ENCODE results near the gene C14orf119.

The C14orf119 gene

GRCh38 chr14:23123419-23123818 is 28.1 kb downstream of the C14orf119 start:
- no peak overlapping the region for H3K4me3 ChIP-seq (ENCODE audit: low read depth, low read length)
- no peak for TF ChIP-seq CTCF (IDR thresholded peaks at IDR 0.05; ENCODE audit: borderline replicate concordance, insufficient read depth, low read depth, low read length)

DNA sequence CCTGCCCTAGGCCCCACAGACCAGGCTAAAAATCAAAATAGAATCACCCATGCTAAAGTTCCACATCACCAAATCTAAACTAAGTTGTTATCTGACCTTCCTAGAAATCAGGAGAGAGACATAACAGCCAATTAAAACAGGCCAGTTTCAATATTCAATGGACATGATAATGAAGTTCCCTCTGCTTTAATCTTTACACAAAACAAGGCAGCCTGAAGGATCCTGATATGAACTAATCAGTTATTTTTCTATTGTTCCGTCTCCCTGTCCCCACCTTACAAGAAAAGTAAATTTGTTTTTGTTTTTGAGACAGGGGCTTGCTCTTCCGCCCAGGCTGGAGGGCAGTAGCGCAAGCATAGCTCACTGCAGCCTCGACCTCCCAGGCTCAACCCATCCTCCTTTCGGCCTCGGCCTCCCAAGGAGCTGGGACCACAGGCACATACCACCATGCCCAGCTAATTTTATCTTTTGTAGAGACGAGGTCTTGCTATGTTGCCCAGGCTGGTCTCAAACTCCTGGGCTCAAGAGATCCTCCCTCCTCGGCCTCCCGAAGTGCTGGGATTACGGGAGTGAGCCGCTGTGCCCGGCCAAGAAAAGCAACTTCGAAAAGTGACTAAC is 29.1 kb downstream of the C14orf119 start:
- H3K4me3 ChIP-seq (ENCODE audit: low read depth, low read length), result no peak overlapping the region

GRCh38 chr14:23125011-23125410 is 29.7 kb downstream of the C14orf119 start:
- TF ChIP-seq CTCF (IDR thresholded peaks at IDR 0.05; ENCODE audit: borderline replicate concordance, insufficient read depth, low read depth, low read length), result no peak
- H3K4me3 ChIP-seq (ENCODE audit: low read depth, low read length), result no peak overlapping the region

More for the DNA sequence above, 29.1 kb downstream of the C14orf119 start:
- TF ChIP-seq CTCF (IDR thresholded peaks at IDR 0.05; ENCODE audit: borderline replicate concordance, insufficient read depth, low read depth, low read length), result no peak

DNA sequence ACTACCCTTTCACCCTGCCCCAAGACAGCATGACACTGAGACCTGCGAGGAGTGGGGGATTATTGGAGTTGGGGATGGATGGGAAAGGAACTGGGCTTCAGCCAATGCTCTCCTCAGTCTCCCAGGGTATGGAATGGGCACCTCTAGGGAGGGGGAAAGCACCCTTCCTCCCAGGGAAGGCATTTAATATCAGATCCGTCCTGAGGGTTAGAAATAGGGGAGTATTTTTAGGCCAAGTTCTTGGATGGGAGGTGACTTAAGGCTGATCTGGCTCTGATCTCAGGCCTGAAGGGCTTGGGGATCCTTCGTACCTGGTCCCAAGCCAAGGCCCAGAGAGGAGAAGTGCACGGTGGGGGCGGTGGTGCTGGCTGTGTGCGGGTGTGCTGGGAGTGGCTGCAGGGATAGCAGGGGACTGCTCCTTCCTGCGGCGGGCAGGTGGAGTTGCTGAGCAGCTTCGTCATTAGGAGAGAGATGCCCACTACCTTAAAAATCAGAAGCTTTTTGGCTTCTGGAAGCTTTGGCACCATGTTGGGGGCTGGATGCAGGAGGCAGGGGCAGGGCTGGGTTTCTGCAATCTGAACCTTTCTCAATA is 30.7 kb downstream of the C14orf119 start:
- TF ChIP-seq CTCF (IDR thresholded peaks at IDR 0.05; ENCODE audit: borderline replicate concordance, insufficient read depth, low read depth, low read length), result no peak
- H3K4me3 ChIP-seq (ENCODE audit: low read depth, low read length), result no peak overlapping the region

- TF ChIP-seq CTCF (IDR thresholded peaks at IDR 0.05; ENCODE audit: borderline replicate concordance, insufficient read depth, low read depth, low read length), result no peak
- no peak overlapping the region for H3K4me3 ChIP-seq (ENCODE audit: low read depth, low read length)
Measured at GRCh38 chr14:23126548-23127278, 31.4 kb downstream of the C14orf119 start.

GRCh38 chr14:23127861-23128260 is 32.6 kb downstream of the C14orf119 start:
- no peak for TF ChIP-seq CTCF (IDR thresholded peaks at IDR 0.05; ENCODE audit: borderline replicate concordance, insufficient read depth, low read depth, low read length)
- H3K4me3 ChIP-seq (ENCODE audit: low read depth, low read length), result no peak overlapping the region

Data from GM12875 (cell line).